Endothelial cell of umbilical vein (primary cell): ENCODE measurements around the gene EIF2S3B.

ENCODE experiments used
- CTCF ChIP-seq, 2 donors: IDR thresholded peaks; 1 replicate in 1 of 2; 2 replicates in 1 of 2; pipeline ENCODE4 v1.5.1; 2011; ENCODE audit warnings: low read length in 2 of 2, mild to moderate bottlenecking in 2 of 2, moderate library complexity in 2 of 2, control low read depth in 1 of 2, inconsistent platforms in 1 of 2, low read depth in 1 of 2; ENCODE audit not compliant: insufficient read depth in 1 of 2; ENCODE audit errors: extremely low read depth in 1 of 2
- MAX ChIP-seq: IDR thresholded peaks from 2 replicates; pipeline ENCODE4 v1.6.1; 2011; ENCODE audit not compliant: insufficient read depth, insufficient read length
- POLR2AphosphoS5 ChIP-seq: IDR thresholded peaks from 2 replicates; pipeline ENCODE4 v1.6.1; 2012; ENCODE audit warnings: low read depth, mild to moderate bottlenecking, control low read depth, low read length, moderate library complexity; ENCODE audit not compliant: insufficient read depth

GRCh38 chr12:10557766-10558165, 52.1 kb downstream of the EIF2S3B start:
- no peak for TF ChIP-seq CTCF (IDR thresholded peaks at IDR 0.05; ENCODE audit: extremely low read depth in 1 of 2, insufficient read depth in 1 of 2, low read depth in 1 of 2, low read length in 2 of 2)
- TF ChIP-seq MAX: no peak
- no peak for TF ChIP-seq POLR2AphosphoS5
